HCT116 (cell line): Measurements from ENCODE around the gene PPM1A. TPM values are rescaled to one million over a fixed set of nuclear protein-coding genes. Genes with fewer than 3 reads are reported as not detected.

Source experiments
- ATAC-seq: fragments of 200-7000 bp; cut with Tn5 transposase; 2 replicates; pipeline ENCODE4 v1.9.1; 2020; ENCODE audit warnings: mild to moderate bottlenecking, moderate library complexity
- BruUV-seq: library from RNA; stranded (reverse); fragments of 400-500 nt; replicated peaks from 2 replicates; lab custom pipeline; 2021; lab: Mats Ljungman, UMichigan
- CTCF ChIA-PET: fragments of 300-600 bp; sonication (Branson Sonifier 250); formaldehyde crosslinking; loops from one replicate; lab custom pipeline; 2021; ENCODE audit warnings: antibody characterized with exemption; lab: Charles Lee
- POLR2A ChIA-PET: fragments of 300-600, 350-600 bp; sonication (Branson Sonifier 250); formaldehyde crosslinking; loops from one replicate; lab custom pipeline; 2021; ENCODE audit warnings: antibody characterized with exemption; lab: Charles Lee
- RAD21 ChIA-PET, 2 experiments: fragments of 300-600 bp; sonication (Branson Sonifier 250); formaldehyde crosslinking; loops; one replicate each; lab custom pipeline; 2023; ENCODE audit warnings: low total read pairs in 2 of 2; ENCODE audit not compliant: uncharacterized antibody in 2 of 2, unreplicated experiment in 2 of 2, low non-redundant PET in 1 of 2; lab: Charles Lee
- DNase-seq: peaks from one replicate; pipeline ENCODE4 v3.0.0-alpha.2; 2010; ENCODE audit warnings: low read depth, low spot score
- H2AFZ ChIP-seq: fragments of 200-600 bp; shearing (Covaris generic), sonication (generic); 2 replicates; pipeline ENCODE4 v1.6.1; 2017; ENCODE audit warnings: low read depth, mixed run types, mixed read lengths, antibody characterized with exemption, low read length; ENCODE audit not compliant: poor library complexity, severe bottlenecking
- H3K27ac ChIP-seq: 2 replicates; pipeline ENCODE4 v1.5.1; 2012; ENCODE audit warnings: low read depth, low read length
- H3K27me3 ChIP-seq: fragments of 200-600 bp; sonication (generic); 2 replicates; pipeline ENCODE4 v1.6.1; 2016; ENCODE audit warnings: mixed run types, low read length, mixed read lengths; ENCODE audit not compliant: insufficient read depth
- H3K36me3 ChIP-seq, 2 experiments: fragments of 200-500 bp in 1 of 2; fragments of 200-600 bp in 1 of 2; sonication (Bioruptor generic) in 1 of 2; sonication (generic) in 1 of 2; 2 replicates each; pipeline versions ENCODE4 v1.5.1 to v1.6.1; 2014 to 2016; ENCODE audit warnings: low read length in 2 of 2, inconsistent platforms in 1 of 2, mixed read lengths in 1 of 2, mixed run types in 1 of 2; ENCODE audit not compliant: insufficient read depth in 2 of 2, control insufficient read depth in 1 of 2
- H3K4me1 ChIP-seq, 2 experiments: fragments of 200-600 bp in 1 of 2; sonication (generic) in 1 of 2; 2 replicates each; pipeline versions ENCODE4 v1.5.1 to v1.6.1; 2012 to 2017; ENCODE audit warnings: low read length in 2 of 2, inconsistent platforms in 1 of 2, mild to moderate bottlenecking in 1 of 2, mixed read lengths in 1 of 2, mixed run types in 1 of 2, moderate library complexity in 1 of 2; ENCODE audit not compliant: insufficient read depth in 2 of 2, control insufficient read depth in 1 of 2
- H3K4me2 ChIP-seq: fragments of 200-600 bp; sonication (generic); 2 replicates; pipeline ENCODE4 v1.6.1; 2017; ENCODE audit warnings: mixed run types, low read length, mixed read lengths
- H3K4me3 ChIP-seq, 2 experiments: fragments of 200-600 bp in 1 of 2; sonication (generic) in 1 of 2; replicated peaks in 1 of 2; 2 replicates each; pipeline ENCODE4 v1.5.1; 2011 to 2016; ENCODE audit warnings: low read length in 2 of 2, control low read depth in 1 of 2, low read depth in 1 of 2, mild to moderate bottlenecking in 1 of 2, mixed read lengths in 1 of 2, mixed run types in 1 of 2
- H3K79me2 ChIP-seq: fragments of 200-600 bp; sonication (generic); 2 replicates; pipeline ENCODE4 v1.6.1; 2017; ENCODE audit warnings: mild to moderate bottlenecking, mixed run types, low read length, moderate library complexity, mixed read lengths; ENCODE audit not compliant: insufficient read depth
- H3K9ac ChIP-seq: fragments of 200-600 bp; sonication (generic); 2 replicates; pipeline ENCODE4 v1.6.1; 2016; ENCODE audit warnings: low read length, mixed read lengths
- H3K9me2 ChIP-seq: fragments of 200-600 bp; sonication (generic), shearing (Covaris generic); 2 replicates; pipeline ENCODE4 v1.6.1; 2017; ENCODE audit warnings: mixed run types, mild to moderate bottlenecking, moderate library complexity; ENCODE audit not compliant: insufficient read depth
- H3K9me3 ChIP-seq, 2 experiments: fragments of 200-500 bp in 1 of 2; fragments of 200-600 bp in 1 of 2; sonication (Bioruptor generic) in 1 of 2; sonication (generic) in 1 of 2; 2 replicates each; pipeline ENCODE4 v1.6.1; 2014 to 2017; ENCODE audit warnings: low read length in 2 of 2, mixed read lengths in 2 of 2, inconsistent platforms in 1 of 2, low read depth in 1 of 2, mild to moderate bottlenecking in 1 of 2, mixed run types in 1 of 2, moderate library complexity in 1 of 2; ENCODE audit not compliant: control insufficient read depth in 1 of 2, insufficient read depth in 1 of 2
- H4K20me1 ChIP-seq: fragments of 200-600 bp; sonication (generic), shearing (Covaris generic); 2 replicates; pipeline ENCODE4 v1.6.1; 2017; ENCODE audit warnings: mixed run types, mild to moderate bottlenecking, moderate library complexity; ENCODE audit not compliant: insufficient read depth
- CBX3 ChIP-seq: IDR thresholded peaks from 2 replicates; pipeline ENCODE4 v1.6.1; 2012; ENCODE audit warnings: low read depth
- CEBPB ChIP-seq: IDR thresholded peaks from 2 replicates; pipeline ENCODE4 v1.6.1; 2012; ENCODE audit warnings: low read depth
- CTCF ChIP-seq, 3 experiments: fragments of 200-600 bp in 1 of 3; sonication (generic) in 1 of 3; IDR thresholded peaks in 2 of 3; conservative IDR thresholded peaks in 1 of 3; 2 replicates each; pipeline ENCODE4 v1.5.1; 2012 to 2017; ENCODE audit warnings: low read depth in 2 of 3, low read length in 2 of 3, antibody characterized with exemption in 1 of 3, borderline replicate concordance in 1 of 3, control low read depth in 1 of 3, mild to moderate bottlenecking in 1 of 3, mixed read lengths in 1 of 3, mixed run types in 1 of 3, moderate library complexity in 1 of 3; ENCODE audit not compliant: insufficient read depth in 1 of 3
- EGR1 ChIP-seq: IDR thresholded peaks from 2 replicates; pipeline ENCODE4 v1.6.1; 2012; ENCODE audit warnings: low read depth
- EZH2phosphoT487 ChIP-seq: fragments of 200-600 bp; IDR thresholded peaks from 2 replicates; pipeline ENCODE4 v1.6.1; 2018; ENCODE audit warnings: antibody characterized with exemption, borderline replicate concordance
- FOSL1 ChIP-seq: IDR thresholded peaks from 2 replicates; pipeline ENCODE4 v1.6.1; 2012; ENCODE audit warnings: low read depth
- MAX ChIP-seq: IDR thresholded peaks from 2 replicates; pipeline ENCODE4 v1.6.1; 2012
- POLR2A ChIP-seq: IDR thresholded peaks from 2 replicates; pipeline ENCODE4 v1.7.0; 2011; ENCODE audit warnings: borderline replicate concordance; ENCODE audit not compliant: insufficient read depth, insufficient read length; ENCODE audit errors: extremely low read depth
- POLR2AphosphoS5 ChIP-seq: IDR thresholded peaks from 2 replicates; pipeline ENCODE4 v1.6.1; 2011; ENCODE audit warnings: mild to moderate bottlenecking, low read depth, low read length, moderate library complexity
- RAD21 ChIP-seq: IDR thresholded peaks from 2 replicates; pipeline ENCODE4 v1.6.1; 2012; ENCODE audit warnings: low read depth, mild to moderate bottlenecking
- SP1 ChIP-seq: IDR thresholded peaks from 2 replicates; pipeline ENCODE4 v1.6.1; 2012; ENCODE audit warnings: low read depth
- SRF ChIP-seq: IDR thresholded peaks from 2 replicates; pipeline ENCODE4 v1.6.1; 2012; ENCODE audit warnings: low read depth
- TCF7L2 ChIP-seq: IDR thresholded peaks from 2 replicates; pipeline ENCODE4 v1.7.0; 2011; ENCODE audit warnings: borderline replicate concordance, inconsistent platforms; ENCODE audit not compliant: insufficient read depth, insufficient read length; ENCODE audit errors: extremely low read depth
- ZFX ChIP-seq: fragments of 450-650 bp; IDR thresholded peaks from 2 replicates; pipeline ENCODE4 v1.6.1; 2017
- ZNF274 ChIP-seq: fragments of 200-500 bp; sonication (Bioruptor generic); IDR thresholded peaks from 2 replicates; pipeline ENCODE4 v1.6.1; 2014; ENCODE audit warnings: mild to moderate bottlenecking, low read depth, low read length, inconsistent platforms
- intact Hi-C: fragments of 100-400 bp; cut with micrococcal nuclease; formaldehyde crosslinking; loops from 2 replicates; pipeline ENCODE4 v1.10.0; 2022
- total RNA-seq: library from RNA; stranded (reverse); gene quantifications from one replicate; pipeline ENCODE4 v1.2.1, GENCODE V29; 2021; ENCODE audit not compliant: unreplicated experiment

Gene PPM1A
- total RNA-seq, 1 experiment from 2014 or later: 32.8 TPM

- intact Hi-C loops: no loop called here
- DNase-seq (no peak), ATAC-seq (no peak)
- Histone ChIP-seq H3K4me2 (no peak overlapping the region), H3K27me3 (no peaks in the 10 kb centered on the region), H3K4me1 (peaks cover 9 to 31% of the 10 kb centered on the region in 2 experiments), H3K79me2 (peaks cover 68% of the 10 kb centered on the region), H3K9me2 (no peaks in the 10 kb centered on the region), H3K9ac (no peak overlapping the region), H4K20me1 (no peaks in the 10 kb centered on the region), H3K4me3 (no peak overlapping the region), H2AFZ (no peak overlapping the region), H3K9me3 (no peaks in the 10 kb centered on the region), H3K27ac (no peak overlapping the region), H3K36me3 (no peaks in the 10 kb centered on the region)
- POLR2A ChIA-PET: interaction anchor here (0.6 kb wide), 1 partner anchor 420 kb away, joined by 3 read pairs; no protein-coding TSS in a partner anchor
- CTCF ChIA-PET: no interaction called here
- RAD21 ChIA-PET: no interaction called here
- BruUV-seq: TSS peak; percentile 32
- TF ChIP-seq CTCF (IDR thresholded peaks at IDR 0.05 in 2 of 3, conservative IDR thresholded peaks at IDR 0.05 in 1 of 3; ENCODE audit: borderline replicate concordance in 1 of 3, insufficient read depth in 1 of 3, low read depth in 2 of 3, low read length in 2 of 3): no peak
- no peak for TF ChIP-seq ZFX
- no peak for TF ChIP-seq MAX
- TF ChIP-seq RAD21: no peak
- no peak for TF ChIP-seq SRF
- TF ChIP-seq POLR2A: no peak
- no peak for TF ChIP-seq EZH2phosphoT487
Measured at GRCh38 chr14:60251877-60252276, 2.9 kb downstream of the PPM1A start.

GRCh38 chr14:60252630-60253029 is 3.6 kb downstream of the PPM1A start:
- Histone ChIP-seq H3K4me1 (peaks cover 1 to 23% of the 10 kb centered on the region in 2 experiments; a peak in 3 of 4 replicates), H3K9ac (no peak overlapping the region), H3K4me2 (no peak overlapping the region), H3K27ac (no peak overlapping the region), H3K4me3 (no peak overlapping the region), H3K79me2 (peaks cover 74% of the 10 kb centered on the region), H4K20me1 (no peaks in the 10 kb centered on the region; the same call in 1 of the 2 replicates), H3K36me3 (no peaks in the 10 kb centered on the region), H3K9me2 (no peaks in the 10 kb centered on the region), H3K9me3 (no peaks in the 10 kb centered on the region), H3K27me3 (no peaks in the 10 kb centered on the region), H2AFZ (no peak overlapping the region)
- no TSS peak for BruUV-seq
- POLR2A ChIA-PET: interaction anchor here (0.6 kb wide), 2 partner anchors 116 to 420 kb away, joined by 3 read pairs; no protein-coding TSS in a partner anchor
- RAD21 ChIA-PET: no interaction called here
- intact Hi-C loops: no loop called here
- CTCF ChIA-PET: interaction anchor here (3.1 kb wide), 1 partner anchor 14 kb away, joined by 10 read pairs; no protein-coding TSS in a partner anchor
- ATAC-seq: no peak
- DNase-seq: no peak
- TF ChIP-seq CBX3 (no peak), CEBPB (no peak), FOSL1 (no peak), POLR2A (no peak), SRF (no peak), TCF7L2 (no peak), RAD21 (no peak), EGR1 (no peak), POLR2AphosphoS5 (no peak), CTCF (IDR thresholded peaks at IDR 0.05 in 2 of 3, conservative IDR thresholded peaks at IDR 0.05 in 1 of 3; ENCODE audit: borderline replicate concordance in 1 of 3, insufficient read depth in 1 of 3, low read depth in 2 of 3, low read length in 2 of 3) (no peak), SP1 (no peak), ZNF274 (no peak)
